HG03175 (cell line): ENCODE results near the gene ATP5PB.

Experiments used
- ATAC-seq: cut with Tn5 transposase; IDR thresholded peaks from one replicate; pipeline ENCODE4 v1.9.1; 2021; ENCODE audit warnings: mild to moderate bottlenecking, moderate library complexity; ENCODE audit not compliant: unreplicated experiment

ATP5PB gene

GRCh38 chr1:111474106-111474505, 24.8 kb downstream of the ATP5PB start:
- ATAC-seq = no peak

- ATAC-seq = no peak
These were observed 25.3 kb downstream of the ATP5PB start for GRCh38 chr1:111474521-111474920.

GRCh38 chr1:111475701-111476100, 26.4 kb downstream of the ATP5PB start:
- no peak for ATAC-seq

GRCh38 chr1:111476214-111476613, 26.9 kb downstream of the ATP5PB start:
- ATAC-seq = no peak

GRCh38 chr1:111476761-111477309, 27.6 kb downstream of the ATP5PB start:
- peak; percentile 81 for ATAC-seq

GRCh38 chr1:111480674-111481073, 31.4 kb downstream of the ATP5PB start:
- ATAC-seq = no peak

GRCh38 chr1:111481387-111482221, 32.3 kb downstream of the ATP5PB start:
- ATAC-seq = no peak

GRCh38 chr1:111483166-111483565, 33.9 kb downstream of the ATP5PB start:
- ATAC-seq = no peak

- ATAC-seq = no peak
These were observed 34.6 kb downstream of the ATP5PB start for GRCh38 chr1:111483876-111484275.

GRCh38 chr1:111484391-111485026, 35.2 kb downstream of the ATP5PB start:
- ATAC-seq = no peak

GRCh38 chr1:111486431-111486830, 37.2 kb downstream of the ATP5PB start:
- no peak for ATAC-seq

- ATAC-seq = no peak
These were observed 37.9 kb downstream of the ATP5PB start for GRCh38 chr1:111487133-111487532.

GRCh38 chr1:111488669-111489068, 39.4 kb downstream of the ATP5PB start:
- ATAC-seq = no peak

GRCh38 chr1:111489604-111490003, 40.3 kb downstream of the ATP5PB start:
- ATAC-seq = no peak

- ATAC-seq = no peak
These were observed 41.0 kb downstream of the ATP5PB start for GRCh38 chr1:111490220-111490619.

- no peak for ATAC-seq
These were observed 41.8 kb downstream of the ATP5PB start for GRCh38 chr1:111491070-111491469.

- no peak for ATAC-seq
These were observed 47.1 kb downstream of the ATP5PB start for GRCh38 chr1:111496398-111496797.

GRCh38 chr1:111497592-111497991, 48.3 kb downstream of the ATP5PB start:
- ATAC-seq = no peak

- ATAC-seq = no peak
These were observed 49.9 kb downstream of the ATP5PB start for GRCh38 chr1:111499026-111499785.

- no peak for ATAC-seq
These were observed 52.4 kb downstream of the ATP5PB start for GRCh38 chr1:111501645-111502044.

GRCh38 chr1:111503585-111504060, 54.4 kb downstream of the ATP5PB start, which contains the start of the genes ADORA3 and TMIGD3:
Gene ADORA3 (minus strand): TSS chr1:111503633. CDS start chr1:111503354, 279 bp downstream.
Gene TMIGD3 (minus strand): TSS chr1:111503633. CDS start chr1:111503354, 279 bp downstream.
- no peak for ATAC-seq
